SU-DHL-6 (cell line): ENCODE data around the gene RASGRP3.

Experiments used
- H2AFZ ChIP-seq: fragments of 200-600 bp; sonication (generic); 2 replicates; pipeline ENCODE4 v1.6.1; 2014; ENCODE audit warnings: low read depth, mild to moderate bottlenecking, moderate library complexity, mixed read lengths, antibody characterized with exemption, low read length; ENCODE audit not compliant: severe bottlenecking
- H3F3A ChIP-seq: fragments of 200-600 bp; shearing (Covaris generic); 2 replicates; pipeline ENCODE4 v1.6.0; 2016; ENCODE audit warnings: antibody characterized with exemption, mild to moderate bottlenecking; ENCODE audit not compliant: insufficient read depth
- H3K27ac ChIP-seq: fragments of 200-600 bp; sonication (generic); 2 replicates; pipeline ENCODE4 v1.5.1; 2016; ENCODE audit warnings: low read depth, mild to moderate bottlenecking, low read length, moderate library complexity, mixed read lengths
- H3K27me3 ChIP-seq: fragments of 200-600 bp; sonication (generic), shearing (Covaris generic); 2 replicates; pipeline ENCODE4 v1.6.0; 2014; ENCODE audit warnings: mild to moderate bottlenecking, low read length
- H3K36me3 ChIP-seq: fragments of 200-600 bp; sonication (generic); 2 replicates; pipeline ENCODE4 v1.6.1; 2014; ENCODE audit warnings: mild to moderate bottlenecking, low read length, mixed read lengths
- H3K4me2 ChIP-seq: fragments of 300-600, 200-600 bp; shearing (Covaris generic), sonication (generic); 2 replicates; pipeline ENCODE4 v1.6.0; 2014; ENCODE audit warnings: low read length, low read depth, mild to moderate bottlenecking; ENCODE audit not compliant: poor library complexity, severe bottlenecking
- H3K4me3 ChIP-seq: fragments of 200-600 bp; sonication (generic); 2 replicates; pipeline ENCODE4 v1.5.1; 2014; ENCODE audit warnings: antibody characterized with exemption, low read length, mild to moderate bottlenecking, mixed read lengths; ENCODE audit not compliant: insufficient read depth, poor library complexity, severe bottlenecking
- H3K79me2 ChIP-seq: fragments of 200-600 bp; sonication (generic); 2 replicates; pipeline ENCODE4 v1.6.1; 2014; ENCODE audit warnings: mild to moderate bottlenecking, low read length, moderate library complexity; ENCODE audit not compliant: insufficient read depth
- H3K9ac ChIP-seq: fragments of 200-600 bp; sonication (generic); 2 replicates; pipeline ENCODE4 v1.7.0; 2014; ENCODE audit warnings: mild to moderate bottlenecking, low read length
- H3K9me2 ChIP-seq: fragments of 200-600 bp; sonication (generic); replicated peaks from 2 replicates; pipeline ENCODE4 v1.6.1; 2014; ENCODE audit warnings: low read length; ENCODE audit not compliant: insufficient read depth
- H3K9me3 ChIP-seq: fragments of 200-600 bp; sonication (generic); 2 replicates; pipeline ENCODE4 v1.6.1; 2014; ENCODE audit warnings: low read length, mixed read lengths; ENCODE audit not compliant: insufficient read depth
- H4K20me1 ChIP-seq: fragments of 200-600 bp; sonication (generic); 2 replicates; pipeline ENCODE4 v1.6.1; 2014; ENCODE audit warnings: low read depth, mild to moderate bottlenecking, antibody characterized with exemption, low read length, moderate library complexity, mixed read lengths
- CTCF ChIP-seq: fragments of 200-600 bp; sonication (generic); IDR thresholded peaks from one replicate; pipeline ENCODE4 v1.5.1; 2017; ENCODE audit warnings: antibody characterized with exemption, mild to moderate bottlenecking, low read length, moderate library complexity; ENCODE audit not compliant: insufficient read depth, poor library complexity, severe bottlenecking
- EZH2phosphoT487 ChIP-seq: fragments of 200-600 bp; sonication (generic), shearing (Covaris generic); conservative IDR thresholded peaks from 2 replicates; pipeline ENCODE4 v1.6.1; 2018; ENCODE audit warnings: mild to moderate bottlenecking, antibody characterized with exemption, low read length, moderate library complexity, mixed read lengths

Gene RASGRP3

GRCh38 chr2:33532966-33533365 is 56.5 kb downstream of the RASGRP3 start:
- Histone ChIP-seq H3F3A (peaks cover 74% of the 10 kb centered on the region), H4K20me1 (no peaks in the 10 kb centered on the region), H3K4me2 (peak overlapping the region; percentile 74), H3K79me2 (peaks cover 38% of the 10 kb centered on the region), H3K4me3 (no peak overlapping the region), H3K9me3 (no peaks in the 10 kb centered on the region), H2AFZ (no peak overlapping the region), H3K9ac (peak overlapping the region; percentile 63; the same call in 1 of the 2 replicates), H3K36me3 (peaks cover 68% of the 10 kb centered on the region), H3K27me3 (no peaks in the 10 kb centered on the region), H3K27ac (peak overlapping the region; percentile 97), H3K9me2 (no peaks in the 10 kb centered on the region)
- TF ChIP-seq CTCF (no peak), EZH2phosphoT487 (no peak)

- TF ChIP-seq EZH2phosphoT487 (no peak), CTCF (no peak)
- Histone ChIP-seq H3K36me3 (peaks cover 72% of the 10 kb centered on the region), H2AFZ (no peak overlapping the region), H3K27me3 (no peaks in the 10 kb centered on the region), H3K27ac (peak overlapping the region; percentile 39; the same call in 1 of the 2 replicates), H3K79me2 (peaks cover 31% of the 10 kb centered on the region), H3K9ac (no peak overlapping the region), H3F3A (peaks cover 53% of the 10 kb centered on the region), H3K9me3 (no peaks in the 10 kb centered on the region), H3K4me2 (no peak overlapping the region), H3K9me2 (no peaks in the 10 kb centered on the region), H4K20me1 (no peaks in the 10 kb centered on the region), H3K4me3 (no peak overlapping the region)
These were observed 59.0 kb downstream of the RASGRP3 start for GRCh38 chr2:33535421-33535820.

GRCh38 chr2:33541243-33541642 is 64.8 kb downstream of the RASGRP3 start:
- H3K4me3 ChIP-seq = no peak overlapping the region
- H3K9ac ChIP-seq = no peak overlapping the region
- H3K9me2 ChIP-seq = no peaks in the 10 kb centered on the region
- 0 out of 2 replicates have a peak, but pooled peaks cover 5% of the 10 kb centered on the region for H3K79me2 ChIP-seq
- H4K20me1 ChIP-seq = no peaks in the 10 kb centered on the region
- H3F3A ChIP-seq = peaks cover 45% of the 10 kb centered on the region
- peaks cover 78% of the 10 kb centered on the region for H3K36me3 ChIP-seq
- no peak for TF ChIP-seq EZH2phosphoT487
- no peak for TF ChIP-seq CTCF
- peak overlapping the region; percentile 35; the same call in 1 of the 2 replicates for H3K27ac ChIP-seq
- H3K27me3 ChIP-seq = no peaks in the 10 kb centered on the region
- no peaks in the 10 kb centered on the region for H3K9me3 ChIP-seq
- H2AFZ ChIP-seq = no peak overlapping the region
- H3K4me2 ChIP-seq = no peak overlapping the region
